Myocyte (in vitro differentiated cells): Measurements from ENCODE around the gene POLA1. TPM values are rescaled to one million over a fixed set of nuclear protein-coding genes. Genes with fewer than 3 reads are reported as not detected.

Source experiments
- DNase-seq: peaks from one replicate; pipeline ENCODE4 v3.0.0-alpha.2; 2012; ENCODE audit warnings: low read depth
- total RNA-seq: library from RNA; depleted of rRNA; stranded (reverse); fragments of >200 nt; gene quantifications from 2 replicates; pipeline ENCODE4 v1.2.3, GENCODE V29; 2014

The POLA1 gene
- total RNA-seq, 1 donor from 2014 or later = 19.4 TPM

DNA sequence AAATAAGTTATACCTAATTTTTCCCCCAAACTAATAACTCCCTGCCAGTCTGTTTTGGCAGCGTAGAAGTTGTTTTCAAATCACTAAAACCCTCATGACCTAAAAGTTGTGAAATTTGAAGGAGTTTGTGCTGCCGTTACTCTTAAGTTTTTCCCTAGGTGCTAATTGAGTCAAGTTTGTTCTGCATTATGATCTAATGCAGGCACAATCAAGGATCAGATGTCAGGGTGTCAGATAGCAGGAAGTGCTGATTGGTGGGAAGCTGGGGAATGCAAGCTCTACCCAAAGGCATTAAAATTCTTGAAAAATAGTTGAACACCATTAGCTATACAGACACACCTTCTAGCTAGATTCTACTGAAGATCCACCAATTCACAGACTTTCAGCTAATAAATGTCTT lies 270.1 kb downstream of the POLA1 start:
- DNase-seq = peak; percentile 49

GRCh38 chrX:24965372-24965771 lies 271.7 kb downstream of the POLA1 start:
- no peak for DNase-seq

GRCh38 chrX:24969812-24970211 lies 276.1 kb downstream of the POLA1 start:
- DNase-seq = no peak

GRCh38 chrX:24979081-24979480 lies 285.4 kb downstream of the POLA1 start:
- DNase-seq = peak; percentile 41

GRCh38 chrX:24981030-24981429 lies 287.3 kb downstream of the POLA1 start:
- no peak for DNase-seq

DNA sequence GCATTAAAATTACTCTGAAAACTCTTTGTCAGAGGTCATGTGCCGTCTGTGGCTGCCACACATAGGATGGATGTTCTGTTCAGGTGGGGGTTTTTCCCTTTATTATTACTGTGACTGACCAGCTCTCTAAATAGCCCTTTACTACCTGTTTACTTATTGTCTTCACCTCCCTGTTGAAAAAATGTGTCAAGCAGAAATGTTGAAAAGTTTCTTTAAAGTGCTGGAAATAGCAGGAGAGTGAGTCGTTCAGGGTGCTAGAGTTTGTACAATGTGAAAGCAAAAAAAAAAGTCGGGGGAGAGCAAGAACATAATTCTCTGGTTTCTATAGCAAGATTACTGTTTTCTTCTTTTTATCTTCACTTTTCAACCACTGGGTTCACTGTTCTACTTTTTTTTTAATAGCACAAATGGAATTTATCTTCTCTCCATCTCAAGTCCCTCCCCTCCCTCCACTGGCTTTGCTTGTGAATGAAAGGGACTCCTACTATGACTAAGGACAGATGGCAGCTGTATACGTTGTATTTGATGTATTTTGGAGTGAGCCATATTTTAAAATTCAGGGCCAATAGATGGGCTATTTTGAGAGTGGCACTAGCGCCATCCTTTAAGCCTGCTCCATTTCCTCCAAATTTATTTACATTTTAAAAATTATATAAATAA lies 288.7 kb downstream of the POLA1 start:
- no peak for DNase-seq

DNA sequence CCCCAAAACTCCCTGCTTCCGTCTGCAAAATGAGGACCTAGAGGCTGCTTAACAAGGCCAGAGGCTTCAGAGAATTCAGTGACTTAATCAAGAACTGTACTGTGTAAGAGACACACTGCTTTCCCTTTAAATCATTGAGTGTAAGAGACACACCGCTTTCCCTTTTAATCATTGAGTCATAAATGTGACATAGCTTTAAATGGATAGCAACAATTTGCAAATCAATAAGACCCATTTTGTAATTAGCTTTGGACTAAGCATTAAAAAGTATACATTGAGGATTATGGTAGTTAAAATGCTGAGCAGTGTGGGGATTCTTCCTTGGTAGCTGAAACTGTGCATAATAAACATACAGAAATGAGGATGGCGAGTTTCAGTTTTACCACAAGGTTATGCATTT lies 290.2 kb downstream of the POLA1 start:
- DNase-seq = no peak

GRCh38 chrX:24985120-24985519 lies 291.4 kb downstream of the POLA1 start:
- no peak for DNase-seq

DNA sequence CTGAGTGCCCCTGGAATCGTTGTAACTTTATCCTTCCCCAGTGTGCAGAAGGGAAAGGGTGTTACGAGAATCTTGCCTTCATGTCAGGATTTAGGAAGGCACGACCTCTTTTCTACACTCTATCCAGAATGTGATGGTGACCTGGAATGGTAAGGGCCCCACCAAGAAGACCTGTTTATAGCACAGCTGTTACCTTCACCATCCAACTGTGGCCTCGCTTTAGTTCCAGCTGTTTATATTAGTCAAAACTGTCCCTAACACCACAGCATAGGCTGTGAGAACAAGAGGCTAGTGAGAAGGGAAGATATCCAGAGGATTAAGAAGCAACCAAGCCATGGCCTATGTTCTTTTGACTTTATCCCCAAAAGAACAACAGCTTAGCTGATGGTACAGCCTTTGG lies 294.0 kb downstream of the POLA1 start:
- DNase-seq = no peak

DNA sequence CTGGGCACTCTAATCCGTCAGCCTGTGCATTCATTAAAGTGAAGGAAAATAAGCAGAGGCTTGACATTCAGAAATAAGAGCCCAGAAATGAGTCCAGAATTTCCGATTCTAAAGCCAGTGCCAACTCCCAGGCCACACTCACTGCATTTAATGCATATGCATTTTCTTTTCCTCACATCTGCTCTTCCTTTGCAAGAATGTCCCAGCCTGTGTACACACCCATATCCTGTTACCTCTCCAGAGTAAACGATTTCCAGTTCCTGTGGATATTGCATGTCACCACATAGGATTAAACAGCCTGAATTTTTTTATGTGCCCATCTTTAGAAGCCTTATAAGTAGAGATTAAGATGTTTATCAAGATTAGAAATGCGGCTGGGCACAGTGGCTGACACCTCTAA lies 294.6 kb downstream of the POLA1 start:
- no peak for DNase-seq

DNA sequence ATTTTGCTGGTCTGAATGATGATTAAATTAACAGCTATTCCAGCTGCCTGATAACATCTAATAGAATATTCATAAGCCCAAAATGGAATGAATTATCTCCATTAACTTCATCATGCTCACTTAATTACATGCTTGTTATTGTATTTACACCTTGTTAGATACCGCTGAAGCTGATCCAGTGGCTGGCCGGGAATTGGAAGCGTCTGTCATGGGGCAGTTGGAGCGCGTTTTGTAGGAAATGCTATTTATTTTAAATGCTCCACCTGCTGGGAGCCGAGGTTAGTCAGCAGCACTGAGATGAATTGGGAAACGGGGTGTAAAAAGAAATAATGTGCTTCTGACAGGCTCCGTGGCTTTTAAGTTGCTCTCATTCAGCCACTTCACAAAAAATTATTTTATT lies 296.8 kb downstream of the POLA1 start:
- no peak for DNase-seq

- DNase-seq = no peak
Observed at GRCh38 chrX:24993879-24994278, 300.2 kb downstream of the POLA1 start.

DNA sequence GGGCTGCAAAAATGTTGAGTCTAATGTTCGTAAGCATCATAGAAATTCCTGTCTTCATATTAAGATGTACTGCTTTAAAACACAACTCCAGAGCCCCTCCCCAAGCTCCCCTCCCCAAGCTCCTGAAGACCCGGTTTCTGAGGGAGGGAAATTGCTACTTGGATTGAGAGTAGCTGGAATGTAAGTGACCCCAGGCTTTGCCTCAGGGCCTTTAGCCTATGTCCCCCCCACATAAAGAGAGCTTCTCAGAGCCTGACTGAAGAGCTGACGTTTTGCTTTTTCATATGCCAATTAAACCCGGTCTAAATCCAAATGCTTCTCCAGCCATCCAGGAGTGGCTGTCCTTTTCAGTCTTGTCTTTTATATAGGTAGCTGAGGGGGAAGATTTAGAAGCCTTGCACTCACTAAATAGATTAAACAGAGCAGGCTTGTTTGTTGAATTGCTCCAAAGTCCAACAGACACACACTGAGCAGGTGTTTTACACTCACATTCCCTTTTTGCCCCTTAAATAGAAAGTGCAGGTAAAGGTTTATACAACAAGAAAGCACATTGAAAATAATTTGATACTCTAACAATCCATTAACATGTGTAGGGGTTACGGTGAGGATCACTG lies 302.5 kb downstream of the POLA1 start:
- no peak for DNase-seq

DNA sequence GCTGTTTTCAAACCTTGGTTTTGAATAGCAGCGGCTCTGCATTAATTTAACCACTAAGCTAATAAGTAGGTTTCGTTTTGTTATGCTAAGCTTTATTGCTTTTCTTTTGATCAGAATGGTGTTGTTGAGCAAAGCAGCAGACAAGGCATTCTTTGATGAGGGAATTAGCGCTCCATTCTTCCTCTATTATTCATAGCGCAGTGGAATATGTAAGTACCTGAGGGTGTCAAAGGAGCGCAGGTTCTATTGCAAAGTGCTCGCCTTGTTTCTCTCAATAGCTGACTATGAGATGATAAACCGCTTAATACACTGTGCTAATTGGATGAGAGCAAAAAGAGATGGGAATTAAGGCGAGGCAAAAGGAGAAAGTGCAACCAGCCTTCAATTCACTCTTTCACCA lies 305.8 kb downstream of the POLA1 start:
- no peak for DNase-seq

- no peak for DNase-seq
Observed at GRCh38 chrX:25001808-25002660, 308.3 kb downstream of the POLA1 start.

DNA sequence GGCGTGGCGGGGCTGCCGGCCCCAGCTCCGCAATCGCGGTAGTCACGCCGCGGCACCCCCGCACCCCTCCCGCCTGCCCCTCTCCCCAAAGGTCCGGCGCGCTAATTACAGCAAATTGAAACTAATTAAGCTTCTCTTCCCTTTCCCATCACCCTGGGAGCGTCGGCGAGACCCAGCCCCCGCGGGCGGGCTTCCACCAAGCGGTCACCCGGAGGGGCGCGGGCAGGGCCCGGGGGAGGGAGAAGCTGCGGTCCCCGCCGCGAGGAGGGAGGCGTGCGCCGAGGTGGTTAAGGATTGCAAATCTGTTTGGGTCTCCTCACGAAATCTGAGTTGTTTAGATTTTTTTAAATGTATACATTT lies 308.9 kb downstream of the POLA1 start:
- no peak for DNase-seq

DNA sequence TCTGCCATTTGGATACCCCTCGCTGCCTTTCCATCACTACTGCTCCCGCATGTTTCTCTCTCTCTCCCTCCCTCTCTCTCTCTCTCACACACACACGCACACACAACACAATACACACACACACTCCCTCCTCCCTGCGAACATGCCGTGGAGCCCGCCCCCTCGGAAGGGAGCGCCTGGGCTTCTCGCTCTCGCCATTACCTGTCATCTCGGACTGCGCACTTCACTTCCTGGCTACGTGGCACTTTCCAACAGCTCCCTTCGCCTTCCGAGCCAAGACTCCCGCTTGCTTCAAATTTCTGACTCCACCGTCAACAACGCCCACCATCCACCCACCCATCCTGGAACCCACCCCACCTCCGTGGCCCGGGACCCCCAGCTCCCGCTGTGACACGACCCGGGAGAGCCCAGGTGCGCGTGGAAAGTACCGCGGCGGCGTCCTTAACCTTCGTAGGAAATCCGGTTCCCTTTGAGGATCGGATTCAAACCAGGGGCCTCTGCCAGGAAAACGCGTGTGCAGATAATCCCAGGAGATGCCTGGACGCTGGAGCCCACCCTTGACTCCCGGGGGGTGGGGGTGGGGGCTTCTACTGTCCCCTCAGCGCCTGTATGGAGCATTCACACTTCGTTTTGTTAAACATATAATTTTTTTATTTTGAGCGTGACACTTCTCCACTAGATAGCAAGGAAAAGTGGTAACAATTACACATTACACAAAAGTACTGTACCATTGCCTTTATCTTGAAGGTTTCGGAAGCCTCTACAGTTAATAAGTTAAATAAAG lies 309.5 kb downstream of the POLA1 start:
- DNase-seq = no peak

DNA sequence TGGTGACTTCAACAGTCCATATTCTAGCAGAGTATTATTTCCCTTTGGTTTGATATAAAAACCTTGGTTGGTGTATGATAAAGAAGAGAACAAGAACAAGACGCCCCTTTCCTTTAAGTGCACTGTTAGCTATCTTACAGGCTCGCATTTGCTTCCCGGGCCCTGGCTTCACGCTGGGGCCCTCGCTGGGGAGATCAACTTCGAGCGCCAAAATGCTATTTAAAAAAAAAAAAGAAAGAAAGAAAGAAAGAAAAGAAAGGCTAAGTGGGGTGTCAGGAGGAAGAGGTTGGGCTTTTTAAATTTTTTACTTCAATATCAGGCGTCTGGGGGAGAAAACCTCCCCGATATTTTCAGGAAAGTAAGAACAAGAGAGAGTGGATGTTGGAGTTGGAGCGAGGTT lies 310.3 kb downstream of the POLA1 start:
- DNase-seq = no peak

- DNase-seq = no peak
Observed at GRCh38 chrX:25004485-25005032, 310.8 kb downstream of the POLA1 start.

GRCh38 chrX:25005034-25005381 lies 311.3 kb downstream of the POLA1 start:
- no peak for DNase-seq

DNA sequence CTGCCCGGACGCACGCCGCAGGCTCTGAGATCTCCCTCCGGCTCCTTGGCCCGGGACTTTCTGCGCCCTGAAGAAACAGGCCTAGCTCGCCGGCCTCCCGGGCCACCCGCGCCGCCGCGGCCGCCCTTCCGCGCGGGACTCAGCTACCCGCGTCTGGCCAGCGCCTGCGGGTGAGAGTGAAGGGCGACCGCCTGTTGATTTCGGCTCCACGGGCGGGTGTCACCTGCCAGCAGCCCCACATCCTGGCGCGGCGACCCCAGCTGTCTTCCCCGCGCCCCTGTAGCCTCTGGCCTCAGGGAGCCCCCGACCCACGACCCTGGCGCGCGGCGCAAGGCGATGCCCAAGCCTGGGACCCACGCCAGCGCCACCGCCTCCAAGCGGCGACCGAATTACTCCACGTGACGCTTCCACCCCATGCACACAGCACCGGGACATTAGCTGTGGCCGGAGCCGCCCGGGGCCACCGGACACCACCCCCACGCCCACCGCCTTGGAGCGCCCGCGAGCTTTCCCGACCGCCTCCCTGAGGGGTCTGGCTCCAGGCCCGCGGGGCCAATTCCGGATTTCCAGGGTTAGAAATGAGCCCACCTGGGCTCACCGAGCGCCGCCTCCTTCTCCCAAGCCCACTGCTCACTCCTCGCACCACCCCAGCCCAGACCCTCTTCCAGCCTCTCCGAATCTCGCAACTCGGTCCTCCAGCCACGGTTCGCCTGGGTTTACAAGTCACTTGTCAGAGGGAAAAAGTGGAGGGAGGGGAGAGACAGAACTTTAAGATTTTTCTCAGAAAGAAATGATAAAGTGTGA lies 311.9 kb downstream of the POLA1 start:
- DNase-seq = no peak
